SU-DHL-6 (cell line): ENCODE measurements around the gene ST3GAL5.

Experiments
- EZH2phosphoT487 ChIP-seq: fragments of 200-600 bp; sonication (generic), shearing (Covaris generic); conservative IDR thresholded peaks from 2 replicates; pipeline ENCODE4 v1.6.1; 2018; ENCODE audit warnings: mild to moderate bottlenecking, antibody characterized with exemption, low read length, moderate library complexity, mixed read lengths
- TF ChIP-seq, protein P1 (sequence below): fragments of 200-600 bp; sonication (generic); IDR thresholded peaks from one replicate; pipeline ENCODE4 v1.5.1; 2017; ENCODE audit warnings: antibody characterized with exemption, mild to moderate bottlenecking, low read length, moderate library complexity; ENCODE audit not compliant: insufficient read depth, poor library complexity, severe bottlenecking

GRCh38 chr2:85789271-85789670, 99.5 kb downstream of the ST3GAL5 start:
- no peak for TF ChIP-seq EZH2phosphoT487
- TF ChIP-seq, protein P1, sequence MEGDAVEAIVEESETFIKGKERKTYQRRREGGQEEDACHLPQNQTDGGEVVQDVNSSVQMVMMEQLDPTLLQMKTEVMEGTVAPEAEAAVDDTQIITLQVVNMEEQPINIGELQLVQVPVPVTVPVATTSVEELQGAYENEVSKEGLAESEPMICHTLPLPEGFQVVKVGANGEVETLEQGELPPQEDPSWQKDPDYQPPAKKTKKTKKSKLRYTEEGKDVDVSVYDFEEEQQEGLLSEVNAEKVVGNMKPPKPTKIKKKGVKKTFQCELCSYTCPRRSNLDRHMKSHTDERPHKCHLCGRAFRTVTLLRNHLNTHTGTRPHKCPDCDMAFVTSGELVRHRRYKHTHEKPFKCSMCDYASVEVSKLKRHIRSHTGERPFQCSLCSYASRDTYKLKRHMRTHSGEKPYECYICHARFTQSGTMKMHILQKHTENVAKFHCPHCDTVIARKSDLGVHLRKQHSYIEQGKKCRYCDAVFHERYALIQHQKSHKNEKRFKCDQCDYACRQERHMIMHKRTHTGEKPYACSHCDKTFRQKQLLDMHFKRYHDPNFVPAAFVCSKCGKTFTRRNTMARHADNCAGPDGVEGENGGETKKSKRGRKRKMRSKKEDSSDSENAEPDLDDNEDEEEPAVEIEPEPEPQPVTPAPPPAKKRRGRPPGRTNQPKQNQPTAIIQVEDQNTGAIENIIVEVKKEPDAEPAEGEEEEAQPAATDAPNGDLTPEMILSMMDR, result no peak
